Lung (tissue), 12 donors: Measurements from ENCODE around the gene ZNF331. TPM values are rescaled to one million over a fixed set of nuclear protein-coding genes. Genes with fewer than 3 reads are reported as not detected.

ENCODE experiments used
- ATAC-seq: fragments of 200-7000 bp; cut with Tn5 transposase; one replicate; pipeline ENCODE4 v1.9.1; 2020; ENCODE audit warnings: moderate number of reproducible peaks; ENCODE audit not compliant: insufficient read depth, low FRiP score
- DNase-seq, 3 donors: peaks; one replicate each; pipeline ENCODE4 v3.0.0-alpha.2; 2013 to 2017
- H3K27ac ChIP-seq, 2 donors: one replicate each; pipeline ENCODE4 v1.5.1; 2013; ENCODE audit warnings: mild to moderate bottlenecking in 2 of 2, moderate library complexity in 2 of 2, control low read depth in 1 of 2, inconsistent platforms in 1 of 2, low read depth in 1 of 2, low read length in 1 of 2
- H3K27me3 ChIP-seq, 3 donors: one replicate each; pipeline ENCODE4 v1.5.1; 2013; ENCODE audit warnings: low read length in 2 of 3; ENCODE audit not compliant: control insufficient read depth in 3 of 3, insufficient read depth in 3 of 3
- H3K36me3 ChIP-seq, 4 donors: one replicate each; pipeline ENCODE4 v1.5.1; 2013; ENCODE audit warnings: low read length in 4 of 4, mild to moderate bottlenecking in 1 of 4, moderate library complexity in 1 of 4; ENCODE audit not compliant: control insufficient read depth in 4 of 4, insufficient read depth in 4 of 4
- H3K4me1 ChIP-seq, 5 donors: one replicate each; pipeline ENCODE4 v1.5.1; 2013; ENCODE audit warnings: low read length in 5 of 5, mild to moderate bottlenecking in 2 of 5, moderate library complexity in 1 of 5; ENCODE audit not compliant: control insufficient read depth in 5 of 5, insufficient read depth in 5 of 5
- H3K4me3 ChIP-seq: one replicate; pipeline ENCODE4 v1.5.1; 2013; ENCODE audit warnings: mild to moderate bottlenecking, control low read depth, moderate library complexity
- H3K9ac ChIP-seq, 2 donors: one replicate each; pipeline ENCODE4 v1.5.1; 2013; ENCODE audit warnings: low read length in 2 of 2, control low read depth in 1 of 2; ENCODE audit not compliant: insufficient read depth in 1 of 2
- H3K9me3 ChIP-seq, 4 donors: one replicate each; pipeline ENCODE4 v1.5.1; 2013; ENCODE audit warnings: low read length in 3 of 4, mild to moderate bottlenecking in 1 of 4, moderate library complexity in 1 of 4; ENCODE audit not compliant: control insufficient read depth in 4 of 4, insufficient read depth in 3 of 4
- WGBS, 2 donors: extraction: QIAGEN DNeasy Blood & Tissue Kit; methylation state at CpG; one replicate each; pipeline ENCODE4 v1.1.7; 2013; 5-methylcytosine and 5-hydroxymethylcytosine counted together
- polyA plus RNA-seq, 2 donors: library from polyadenylated mRNA; stranded (reverse); fragments of 200-250 nt; gene quantifications; one replicate each; pipeline ENCODE4 v1.2.1, GENCODE V29; 2013
- total RNA-seq, 2 donors: library from RNA; depleted of rRNA in 1 of 2; stranded (reverse); fragments of >200 nt in 1 of 2; gene quantifications; one replicate each; pipeline ENCODE4 v1.2.1, GENCODE V29; 2014 to 2021
- TF ChIP-seq, protein P1 (sequence below): IDR thresholded peaks from 2 replicates; pipeline ENCODE4 v1.5.1; 2012; ENCODE audit warnings: mild to moderate bottlenecking; ENCODE audit errors: control extremely low read depth, extremely low read depth
- donor health status: control.
- donor health status: control.
- donor health status: Bipolar disorder and iron deficiency.
- donor health status: healthy.
- donor health status: DM: yes; HTN: yes; CAD: no.

The ZNF331 gene
- total and polyA plus RNA-seq, 4 donors, result 12.7 to 27.9 (median 22.8) TPM

DNA sequence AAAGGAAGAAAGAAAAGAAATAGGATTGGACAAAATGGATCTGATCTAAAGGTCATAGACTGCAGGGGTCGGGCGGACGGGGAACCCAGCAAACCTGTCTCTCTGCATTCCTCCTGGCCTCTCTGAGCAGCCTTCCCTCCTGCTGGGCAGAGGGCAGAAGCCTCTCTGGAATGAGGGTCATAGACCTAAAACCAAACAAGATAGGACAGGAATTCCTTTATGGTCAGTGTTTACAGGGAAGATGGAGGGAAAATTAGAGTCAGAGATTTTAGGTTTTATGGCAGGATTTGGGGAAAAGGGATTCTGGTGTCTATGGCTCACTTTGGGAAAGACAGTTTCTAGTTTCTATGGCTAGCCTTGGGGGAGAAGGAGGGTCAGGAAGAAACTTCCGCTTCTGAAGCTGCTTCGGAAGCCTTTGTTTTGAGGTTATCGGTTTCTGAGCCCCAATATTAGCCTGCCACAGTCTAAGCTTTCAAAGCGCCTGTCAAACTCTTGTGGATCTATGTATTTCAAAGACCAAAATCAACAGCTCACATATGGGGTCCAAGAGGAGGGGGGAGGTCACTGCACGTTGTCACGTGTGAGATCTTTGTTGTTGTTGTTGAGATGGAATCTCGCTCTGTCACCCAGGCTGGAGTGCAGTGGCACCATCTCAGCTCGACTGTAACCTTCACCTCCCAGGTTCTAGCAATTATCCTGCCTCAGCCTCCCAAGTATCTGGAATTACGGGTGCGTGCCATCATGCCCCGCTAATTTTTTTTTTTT lies 75.0 kb downstream of the ZNF331 start:
- H3K9me3 ChIP-seq, result peaks cover 0 to 4% (median under 1%) of the 10 kb centered on the region in 4 donors
- ATAC-seq, result no peak
- DNase-seq, result peak in 2 of 3 donors; percentile 13 to 25
- H3K9ac ChIP-seq, result no peak overlapping the region
- TF ChIP-seq, protein P1, sequence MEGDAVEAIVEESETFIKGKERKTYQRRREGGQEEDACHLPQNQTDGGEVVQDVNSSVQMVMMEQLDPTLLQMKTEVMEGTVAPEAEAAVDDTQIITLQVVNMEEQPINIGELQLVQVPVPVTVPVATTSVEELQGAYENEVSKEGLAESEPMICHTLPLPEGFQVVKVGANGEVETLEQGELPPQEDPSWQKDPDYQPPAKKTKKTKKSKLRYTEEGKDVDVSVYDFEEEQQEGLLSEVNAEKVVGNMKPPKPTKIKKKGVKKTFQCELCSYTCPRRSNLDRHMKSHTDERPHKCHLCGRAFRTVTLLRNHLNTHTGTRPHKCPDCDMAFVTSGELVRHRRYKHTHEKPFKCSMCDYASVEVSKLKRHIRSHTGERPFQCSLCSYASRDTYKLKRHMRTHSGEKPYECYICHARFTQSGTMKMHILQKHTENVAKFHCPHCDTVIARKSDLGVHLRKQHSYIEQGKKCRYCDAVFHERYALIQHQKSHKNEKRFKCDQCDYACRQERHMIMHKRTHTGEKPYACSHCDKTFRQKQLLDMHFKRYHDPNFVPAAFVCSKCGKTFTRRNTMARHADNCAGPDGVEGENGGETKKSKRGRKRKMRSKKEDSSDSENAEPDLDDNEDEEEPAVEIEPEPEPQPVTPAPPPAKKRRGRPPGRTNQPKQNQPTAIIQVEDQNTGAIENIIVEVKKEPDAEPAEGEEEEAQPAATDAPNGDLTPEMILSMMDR, result no peak
- H3K4me1 ChIP-seq, result peaks cover 0 to 1% (median 0%) of the 10 kb centered on the region in 5 donors
- no peaks in the 10 kb centered on the region for H3K27me3 ChIP-seq
- no peaks in the 10 kb centered on the region for H3K36me3 ChIP-seq
- WGBS, 2 donors, result 69 to 84% methylated on average over 14 of the region's 14 CpGs
- no peak overlapping the region for H3K27ac ChIP-seq
- no peak overlapping the region for H3K4me3 ChIP-seq

DNA sequence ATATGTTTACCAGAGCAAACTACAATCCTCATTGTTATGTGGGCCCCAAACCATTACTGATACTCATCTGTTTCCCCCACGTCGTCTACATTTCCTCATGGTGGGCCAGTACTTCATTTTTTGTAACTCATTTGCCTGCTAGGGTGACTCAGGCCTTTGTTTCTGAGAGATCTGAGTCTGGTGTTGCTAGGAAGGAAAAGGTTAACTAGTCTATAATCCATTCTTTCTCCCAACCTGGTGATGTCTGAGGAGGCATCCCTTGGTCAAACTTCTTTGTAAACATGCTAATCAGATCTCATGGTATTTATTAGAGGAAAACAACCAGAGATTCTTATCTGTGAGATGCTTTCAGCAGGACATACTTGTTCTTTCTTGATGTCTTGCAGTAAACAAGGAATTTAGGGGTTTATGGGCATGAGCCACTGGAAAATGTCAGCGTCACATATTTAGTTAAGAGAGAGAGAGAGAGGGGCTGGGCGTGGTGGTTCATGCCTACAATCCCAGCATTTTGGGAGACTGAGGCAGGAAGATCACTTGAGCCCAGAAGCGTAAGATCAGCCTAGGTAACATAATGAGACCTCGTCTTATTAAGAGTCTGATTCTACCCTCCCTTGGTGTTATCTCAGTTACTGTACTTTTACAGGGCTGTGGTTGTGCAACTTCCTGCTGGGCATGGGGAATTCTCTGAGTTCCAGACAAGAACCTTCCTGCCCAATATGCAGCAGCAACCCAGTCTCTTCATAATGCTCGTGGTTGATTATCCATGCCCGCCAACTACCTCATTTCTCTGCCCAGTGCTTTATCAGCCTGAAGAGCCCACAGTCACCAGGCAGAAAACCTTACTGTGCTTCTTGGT lies 84.2 kb downstream of the ZNF331 start:
- Histone ChIP-seq H3K27me3 (no peaks in the 10 kb centered on the region), H3K9me3 (peaks cover 0 to 3% (median 0%) of the 10 kb centered on the region in 4 donors), H3K4me1 (peaks cover 0 to 16% (median 4%) of the 10 kb centered on the region in 5 donors), H3K36me3 (no peaks in the 10 kb centered on the region), H3K9ac (no peak overlapping the region), H3K4me3 (no peak overlapping the region), H3K27ac (peak overlapping the region; percentile 37 to 62)
- ATAC-seq, result no peak
- WGBS, 2 donors, result 21 to 34% methylated on average over 8 of the region's 8 CpGs
- peak in 1 of 3 donors; percentile 46 for DNase-seq
- TF ChIP-seq, protein P1, result no peak

DNA sequence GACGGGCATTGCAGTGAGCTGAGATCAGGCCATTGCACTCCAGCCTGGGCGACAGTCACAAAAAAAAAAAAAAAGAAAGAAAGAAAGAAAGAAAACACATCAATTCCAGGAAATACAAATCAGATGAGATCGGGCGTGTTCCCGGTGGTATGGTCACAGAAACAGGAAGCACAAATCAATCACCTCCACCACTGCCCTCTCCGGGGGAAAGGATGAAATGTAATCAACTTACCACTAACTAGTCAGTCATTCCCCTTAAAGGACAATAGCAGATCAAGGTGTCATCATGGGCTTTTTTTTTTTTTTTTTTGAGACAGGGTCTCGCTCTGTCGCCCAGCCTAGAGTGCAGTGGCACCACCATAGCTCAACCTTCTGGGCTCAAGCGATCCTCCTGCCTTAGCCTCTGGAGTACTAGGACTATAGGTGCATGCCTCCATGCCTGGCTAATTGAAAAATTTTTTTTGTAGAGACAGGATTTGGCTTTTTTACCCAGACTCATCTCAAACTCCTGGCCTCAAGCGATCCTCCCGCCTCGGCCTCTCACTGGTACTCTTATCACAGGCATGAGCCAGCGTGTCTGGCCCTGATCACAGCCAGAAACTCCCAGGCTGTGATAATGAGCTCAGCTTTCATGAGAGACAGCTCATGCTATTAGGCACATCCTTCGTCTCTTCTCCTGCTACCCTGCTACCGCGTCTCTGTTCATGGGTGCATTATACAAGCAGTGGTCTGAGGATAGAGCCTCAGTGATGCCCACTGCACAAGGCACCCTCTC lies 87.0 kb downstream of the ZNF331 start:
- peaks cover 0 to 16% (median 4%) of the 10 kb centered on the region in 5 donors for H3K4me1 ChIP-seq
- H3K36me3 ChIP-seq, result no peaks in the 10 kb centered on the region
- peak in 1 of 3 donors; percentile 51 for DNase-seq
- peak overlapping the region in 1 of 2 donors; percentile 37 for H3K27ac ChIP-seq
- TF ChIP-seq, protein P1, result no peak
- H3K27me3 ChIP-seq, result no peaks in the 10 kb centered on the region
- no peak overlapping the region for H3K9ac ChIP-seq
- 49 to 54% methylated on average over 16 of the region's 16 CpGs for WGBS, 2 donors
- no peak for ATAC-seq
- no peak overlapping the region for H3K4me3 ChIP-seq
- H3K9me3 ChIP-seq, result peaks cover 0 to 5% (median 0%) of the 10 kb centered on the region in 4 donors
